HG02798 (cell line): Measurements from ENCODE around the gene APCDD1.
"Not testable (repeated sequence)": the region's sequence is repeated elsewhere in the genome, so short reads cannot be mapped to it uniquely, and the experiment has no call there.

ENCODE experiments used
- ATAC-seq: cut with Tn5 transposase; IDR thresholded peaks from one replicate; pipeline ENCODE4 v1.9.1; 2021; ENCODE audit warnings: mild to moderate bottlenecking; ENCODE audit not compliant: unreplicated experiment, poor library complexity

APCDD1 gene

GRCh38 chr18:10460414-10461018, 6.1 kb downstream of the APCDD1 start:
- ATAC-seq = no peak

DNA sequence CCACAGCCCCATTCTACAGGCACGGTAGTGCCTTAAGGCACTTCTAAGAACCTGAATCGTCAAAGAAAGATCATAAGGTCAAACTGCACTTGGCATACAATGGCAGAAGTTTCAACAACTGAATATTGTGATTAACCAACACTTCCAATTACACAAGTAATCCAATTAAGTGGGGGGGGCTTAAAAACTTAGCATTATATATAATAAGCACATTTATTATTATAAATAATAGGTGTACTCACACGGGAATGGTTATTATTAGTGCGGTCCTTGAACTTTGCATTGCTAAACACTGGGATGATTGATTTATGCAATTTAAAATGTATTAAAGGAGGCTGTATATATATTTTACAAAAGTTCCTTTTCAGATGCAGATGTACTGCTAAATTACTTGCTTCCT, 7.6 kb downstream of the APCDD1 start:
- ATAC-seq = no peak

DNA sequence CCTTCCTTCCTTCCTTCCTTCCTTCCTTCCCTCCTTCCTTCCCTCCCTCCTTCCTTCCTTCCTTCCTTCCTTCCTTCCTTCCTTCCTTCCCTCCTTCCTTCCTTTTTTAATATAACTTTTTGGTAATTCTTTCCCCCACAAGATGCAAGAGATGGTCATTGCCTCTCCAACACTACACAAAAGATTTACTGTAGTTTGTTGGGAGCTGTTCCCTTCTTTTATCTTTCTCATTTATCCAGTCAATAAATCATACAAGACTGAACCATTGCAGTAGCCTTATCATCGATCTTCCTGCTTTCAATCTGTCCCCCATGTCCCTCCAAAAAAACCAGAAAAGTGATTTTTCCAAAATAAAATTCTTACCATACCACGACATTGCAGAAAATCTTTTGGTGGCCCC, 8.2 kb downstream of the APCDD1 start:
- no peak for ATAC-seq

GRCh38 chr18:10463096-10463495, 8.7 kb downstream of the APCDD1 start:
- ATAC-seq = no peak

- ATAC-seq = no peak
Measured at GRCh38 chr18:10463741-10464140, 9.3 kb downstream of the APCDD1 start.

- ATAC-seq = not testable (repeated sequence)
Measured at GRCh38 chr18:10464161-10464648, 9.8 kb downstream of the APCDD1 start.

- no peak for ATAC-seq
Measured at GRCh38 chr18:10465174-10465939, 10.9 kb downstream of the APCDD1 start.

DNA sequence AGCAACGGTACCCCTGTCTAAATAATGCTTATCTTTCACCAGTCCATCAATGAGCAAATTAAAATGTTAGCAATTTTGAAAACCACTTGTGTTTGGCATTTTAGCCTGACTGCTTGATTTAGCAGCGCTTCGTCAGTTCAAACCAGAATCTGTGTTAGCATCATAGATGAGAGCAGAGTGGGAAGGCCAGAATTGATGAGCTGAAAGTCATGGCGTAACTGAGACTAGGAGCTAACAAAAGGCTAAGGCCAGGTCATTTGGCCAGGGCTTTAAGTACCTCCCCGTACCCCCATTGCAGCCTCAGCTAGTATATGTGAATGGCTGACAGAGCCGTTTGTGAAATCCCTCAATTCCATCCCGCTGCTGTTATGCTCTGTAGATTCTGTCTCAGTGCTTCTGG, 16.0 kb downstream of the APCDD1 start:
- ATAC-seq = no peak

DNA sequence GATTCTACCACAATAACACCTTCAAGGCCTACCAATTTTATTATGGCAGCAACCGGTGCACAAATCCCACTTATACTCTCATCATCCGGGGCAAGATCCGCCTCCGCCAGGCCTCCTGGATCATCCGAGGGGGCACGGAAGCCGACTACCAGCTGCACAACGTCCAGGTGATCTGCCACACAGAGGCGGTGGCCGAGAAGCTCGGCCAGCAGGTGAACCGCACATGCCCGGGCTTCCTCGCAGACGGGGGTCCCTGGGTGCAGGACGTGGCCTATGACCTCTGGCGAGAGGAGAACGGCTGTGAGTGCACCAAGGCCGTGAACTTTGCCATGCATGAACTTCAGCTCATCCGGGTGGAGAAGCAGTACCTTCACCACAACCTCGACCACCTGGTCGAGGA, 17.1 kb downstream of the APCDD1 start:
- ATAC-seq = no peak

DNA sequence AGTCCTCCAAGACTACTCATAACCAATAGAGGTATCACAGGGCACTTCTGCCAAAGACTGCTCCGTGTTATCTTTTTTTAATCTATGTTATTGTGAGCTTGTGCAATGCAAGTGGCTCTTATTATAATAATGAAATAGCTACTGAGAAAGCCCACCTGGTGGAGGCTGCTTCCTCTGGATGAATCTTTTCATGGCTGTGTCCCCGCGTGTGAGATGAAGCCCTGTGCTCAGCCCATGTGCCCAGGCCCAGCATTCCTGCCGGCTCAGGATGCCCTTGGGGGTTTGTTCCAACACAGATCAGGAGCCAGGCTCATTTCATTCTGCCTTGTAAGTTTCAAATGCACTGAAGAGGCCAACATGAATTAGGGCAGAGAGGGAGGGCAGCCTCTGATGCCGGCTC, 18.7 kb downstream of the APCDD1 start:
- ATAC-seq = no peak

GRCh38 chr18:10474309-10474708, 19.9 kb downstream of the APCDD1 start:
- ATAC-seq = no peak

- ATAC-seq = no peak
Measured at GRCh38 chr18:10475276-10475653, 20.8 kb downstream of the APCDD1 start.

GRCh38 chr18:10475654-10476291, 21.3 kb downstream of the APCDD1 start:
- ATAC-seq = no peak

- no peak for ATAC-seq
Measured at GRCh38 chr18:10476338-10476791, 21.9 kb downstream of the APCDD1 start.

GRCh38 chr18:10477121-10477862, 22.9 kb downstream of the APCDD1 start:
- no peak for ATAC-seq

- ATAC-seq = no peak
Measured at GRCh38 chr18:10477863-10478260, 23.4 kb downstream of the APCDD1 start.

DNA sequence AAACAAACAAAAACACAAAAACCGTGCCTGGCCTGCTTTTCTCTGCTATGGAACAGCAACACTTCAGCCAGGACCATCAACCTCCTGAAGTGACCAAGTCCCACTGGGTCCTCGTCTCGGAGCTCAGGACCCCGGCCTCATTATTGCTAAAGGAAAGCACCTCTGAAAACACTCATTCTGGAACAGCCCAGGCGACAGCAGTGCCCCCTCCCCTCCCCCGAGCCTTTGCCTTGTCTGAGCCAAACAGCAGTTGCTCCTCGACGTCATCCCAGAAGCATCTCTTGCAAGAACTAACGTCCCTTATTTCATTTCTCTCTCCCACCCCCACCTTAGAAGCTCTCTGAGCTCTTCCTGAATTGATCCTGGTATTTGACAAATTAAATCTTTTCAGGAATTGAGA, 27.4 kb downstream of the APCDD1 start:
- no peak for ATAC-seq

GRCh38 chr18:10482363-10482984, 28.0 kb downstream of the APCDD1 start:
- peak; percentile 3 for ATAC-seq

- peak; percentile 82 for ATAC-seq
Measured at GRCh38 chr18:10482985-10483949, 28.8 kb downstream of the APCDD1 start.
